ENCODE results near the gene RAD9B. TPM values are rescaled to one million over a fixed set of nuclear protein-coding genes. Genes with fewer than 3 reads are reported as not detected.

The RAD9B gene
- total and polyA plus RNA-seq, 2 of the 13 experiments (the other 11 are each of a cell fraction or from before 2014, with no cell fraction given), result 0.05 to 0.38 TPM

DNA sequence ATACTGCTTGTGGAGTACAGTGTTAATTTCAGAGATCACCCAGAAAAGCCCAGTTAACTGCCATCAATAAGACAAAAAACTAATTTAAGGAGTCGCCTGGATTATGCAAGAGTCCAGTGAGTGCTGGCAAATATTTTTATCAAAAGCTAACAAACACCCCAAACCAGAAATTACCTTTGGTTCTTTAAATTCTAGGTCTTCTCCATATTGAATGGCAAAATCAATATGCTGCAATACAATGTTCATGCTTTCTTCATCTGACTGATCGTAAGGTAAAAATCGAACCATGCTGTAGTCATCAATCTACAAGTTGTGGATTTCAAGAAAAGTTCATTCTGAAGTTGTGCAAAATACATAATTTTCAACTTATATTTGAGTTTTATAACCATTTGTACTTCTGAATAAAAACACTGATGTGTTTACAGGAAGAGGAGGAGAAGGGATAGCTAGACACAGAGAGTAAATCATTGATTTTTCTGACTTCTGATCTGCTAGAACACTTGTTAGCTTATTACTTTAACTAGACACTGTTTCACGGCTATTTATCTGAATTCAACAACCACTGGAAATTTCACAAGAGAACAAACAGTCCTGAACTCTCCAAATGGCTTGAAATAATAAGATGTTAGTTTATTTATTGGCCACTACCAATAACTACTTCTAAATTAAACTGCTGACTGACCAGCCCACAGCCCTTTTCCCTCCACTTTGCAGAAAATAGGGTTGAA lies 48.4 kb upstream of the RAD9B start (continued):
- no peak for TF ChIP-seq ZNF589 (CRISPR knock-in tag; conservative IDR thresholded peaks at IDR 0.05)

DNA sequence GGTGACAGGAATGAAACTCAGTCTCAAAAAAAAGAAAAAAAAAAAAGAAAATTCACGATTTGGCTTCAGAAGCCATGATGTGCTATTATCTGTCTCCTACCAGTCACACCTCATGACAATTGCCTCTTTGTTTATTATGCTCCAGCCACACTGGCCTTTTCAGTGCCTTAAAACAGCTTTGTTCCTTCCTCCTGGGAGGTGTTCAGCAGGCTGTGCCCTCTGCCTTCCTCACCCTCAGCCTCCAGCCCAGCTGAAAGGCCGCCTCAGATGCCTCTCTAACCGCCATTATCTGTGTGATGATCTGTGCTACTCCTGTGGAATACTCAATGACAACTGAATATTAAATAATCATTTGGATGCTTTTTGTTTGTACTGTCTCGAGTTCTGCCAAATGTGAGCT lies 43.4 kb upstream of the RAD9B start:
- no TSS peak for BruUV-seq (replicated peaks)
- H3K4me3 ChIP-seq (replicated peaks in 1 of 3; ENCODE audit: insufficient read depth in 1 of 3, low read depth in 2 of 3, low read length in 3 of 3), result no peak overlapping the region
- H3K36me3 ChIP-seq (replicated peaks in 1 of 2; ENCODE audit: control insufficient read depth in 1 of 2, insufficient read depth in 2 of 2, low read length in 2 of 2), result peaks cover 9 to 56% of the 10 kb centered on the region in 2 experiments
- WGBS (ENCODE audit: low lambda C conversion rate), result 94% methylated on average over 4 of the region's 4 CpGs
- H3K9me3 ChIP-seq (ENCODE audit: low read length), result no peaks in the 10 kb centered on the region
- ChIA-PET CTCF (ENCODE audit: low intra/inter-chr PET ratio, low total read pairs) (no interaction called here), POLR2A (interaction anchor here (1.2 kb wide), 1 partner anchor 10 kb away, joined by 5 read pairs; the partner anchor contains the start of genes FAM216A and GPN3)
- no peaks in the 10 kb centered on the region for H3K27me3 ChIP-seq (ENCODE audit: control insufficient read depth in 1 of 2, insufficient read depth in 2 of 2, low read length in 2 of 2)
- H2AFZ ChIP-seq (ENCODE audit: low read length), result no peak overlapping the region
- H3K9ac ChIP-seq (ENCODE audit: insufficient read depth, low read depth, low read length), result no peak overlapping the region
- H3K27ac ChIP-seq (ENCODE audit: extremely low read length, insufficient read depth, low read length), result no peak overlapping the region
- H3K4me1 ChIP-seq (ENCODE audit: insufficient read depth, low read length), result peaks cover 9% of the 10 kb centered on the region
- intact Hi-C loops (cut with micrococcal nuclease; ENCODE audit: unreplicated experiment) (no loop called here), in situ Hi-C loops (cut with HindIII; ENCODE audit: extremely low pct_ligation_motif_present, low pct_unique_long_range_greater_than_20kb) (no loop called here)
- TF ChIP-seq ZNF543 (CRISPR knock-in tag; IDR thresholded peaks at IDR 0.05), result no peak
- no peak for TF ChIP-seq SP1 (IDR thresholded peaks at IDR 0.05)
- TF ChIP-seq SP1 (CRISPR knock-in tag; IDR thresholded peaks at IDR 0.05), result no peak
- no peak for TF ChIP-seq GFI1 (CRISPR knock-in tag; IDR thresholded peaks at IDR 0.05; ENCODE audit: borderline replicate concordance)
- TF ChIP-seq, protein P1, sequence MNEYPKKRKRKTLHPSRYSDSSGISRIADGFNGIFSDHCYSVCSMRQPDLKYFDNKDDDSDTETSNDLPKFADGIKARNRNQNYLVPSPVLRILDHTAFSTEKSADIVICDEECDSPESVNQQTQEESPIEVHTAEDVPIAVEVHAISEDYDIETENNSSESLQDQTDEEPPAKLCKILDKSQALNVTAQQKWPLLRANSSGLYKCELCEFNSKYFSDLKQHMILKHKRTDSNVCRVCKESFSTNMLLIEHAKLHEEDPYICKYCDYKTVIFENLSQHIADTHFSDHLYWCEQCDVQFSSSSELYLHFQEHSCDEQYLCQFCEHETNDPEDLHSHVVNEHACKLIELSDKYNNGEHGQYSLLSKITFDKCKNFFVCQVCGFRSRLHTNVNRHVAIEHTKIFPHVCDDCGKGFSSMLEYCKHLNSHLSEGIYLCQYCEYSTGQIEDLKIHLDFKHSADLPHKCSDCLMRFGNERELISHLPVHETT (CRISPR knock-in tag; conservative IDR thresholded peaks at IDR 0.05), result no peak
- TF ChIP-seq ZNF441 (CRISPR knock-in tag; IDR thresholded peaks at IDR 0.05; ENCODE audit: borderline replicate concordance), result no peak
- no peak for TF ChIP-seq ZFY (CRISPR knock-in tag; IDR thresholded peaks at IDR 0.05)
- TF ChIP-seq CENPX (CRISPR knock-in tag; IDR thresholded peaks at IDR 0.05), result no peak
- TF ChIP-seq, protein P2, sequence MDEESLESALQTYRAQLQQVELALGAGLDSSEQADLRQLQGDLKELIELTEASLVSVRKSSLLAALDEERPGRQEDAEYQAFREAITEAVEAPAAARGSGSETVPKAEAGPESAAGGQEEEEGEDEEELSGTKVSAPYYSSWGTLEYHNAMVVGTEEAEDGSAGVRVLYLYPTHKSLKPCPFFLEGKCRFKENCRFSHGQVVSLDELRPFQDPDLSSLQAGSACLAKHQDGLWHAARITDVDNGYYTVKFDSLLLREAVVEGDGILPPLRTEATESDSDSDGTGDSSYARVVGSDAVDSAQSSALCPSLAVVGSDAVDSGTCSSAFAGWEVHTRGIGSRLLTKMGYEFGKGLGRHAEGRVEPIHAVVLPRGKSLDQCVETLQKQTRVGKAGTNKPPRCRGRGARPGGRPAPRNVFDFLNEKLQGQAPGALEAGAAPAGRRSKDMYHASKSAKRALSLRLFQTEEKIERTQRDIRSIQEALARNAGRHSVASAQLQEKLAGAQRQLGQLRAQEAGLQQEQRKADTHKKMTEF (CRISPR knock-in tag; IDR thresholded peaks at IDR 0.05), result no peak
- no peak for TF ChIP-seq PITX1 (CRISPR knock-in tag; IDR thresholded peaks at IDR 0.05)
- TF ChIP-seq MIXL1 (CRISPR knock-in tag; IDR thresholded peaks at IDR 0.05), result no peak
- no peak for TF ChIP-seq KAT8 (CRISPR knock-in tag; IDR thresholded peaks at IDR 0.05)
- TF ChIP-seq, protein P3, sequence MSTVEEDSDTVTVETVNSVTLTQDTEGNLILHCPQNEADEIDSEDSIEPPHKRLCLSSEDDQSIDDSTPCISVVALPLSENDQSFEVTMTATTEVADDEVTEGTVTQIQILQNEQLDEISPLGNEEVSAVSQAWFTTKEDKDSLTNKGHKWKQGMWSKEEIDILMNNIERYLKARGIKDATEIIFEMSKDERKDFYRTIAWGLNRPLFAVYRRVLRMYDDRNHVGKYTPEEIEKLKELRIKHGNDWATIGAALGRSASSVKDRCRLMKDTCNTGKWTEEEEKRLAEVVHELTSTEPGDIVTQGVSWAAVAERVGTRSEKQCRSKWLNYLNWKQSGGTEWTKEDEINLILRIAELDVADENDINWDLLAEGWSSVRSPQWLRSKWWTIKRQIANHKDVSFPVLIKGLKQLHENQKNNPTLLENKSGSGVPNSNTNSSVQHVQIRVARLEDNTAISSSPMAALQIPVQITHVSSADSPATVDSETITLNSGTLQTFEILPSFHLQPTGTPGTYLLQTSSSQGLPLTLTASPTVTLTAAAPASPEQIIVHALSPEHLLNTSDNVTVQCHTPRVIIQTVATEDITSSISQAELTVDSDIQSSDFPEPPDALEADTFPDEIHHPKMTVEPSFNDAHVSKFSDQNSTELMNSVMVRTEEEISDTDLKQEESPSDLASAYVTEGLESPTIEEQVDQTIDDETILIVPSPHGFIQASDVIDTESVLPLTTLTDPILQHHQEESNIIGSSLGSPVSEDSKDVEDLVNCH (CRISPR knock-in tag; IDR thresholded peaks at IDR 0.05), result no peak
- no peak for TF ChIP-seq CENPT (CRISPR knock-in tag; IDR thresholded peaks at IDR 0.05; ENCODE audit: low read depth)
- no peak for TF ChIP-seq KLF6 (CRISPR knock-in tag; IDR thresholded peaks at IDR 0.05)
- TF ChIP-seq ZNF343 (CRISPR knock-in tag; IDR thresholded peaks at IDR 0.05), result no peak
- no peak for TF ChIP-seq SSRP1 (CRISPR knock-in tag; IDR thresholded peaks at IDR 0.05)
- no peak for TF ChIP-seq CBX5 (CRISPR knock-in tag; IDR thresholded peaks at IDR 0.05; ENCODE audit: borderline replicate concordance)
- no peak for TF ChIP-seq U2AF2 (IDR thresholded peaks at IDR 0.05; ENCODE audit: low read depth, low read length)
- no peak for ATAC-seq
- no peaks in the 10 kb centered on the region for H3K79me2 ChIP-seq (ENCODE audit: insufficient read depth, low read length)
- no peaks in the 10 kb centered on the region for H4K20me1 ChIP-seq (ENCODE audit: insufficient read depth, low read length)
- H3K4me2 ChIP-seq (ENCODE audit: low read depth, low read length), result no peak overlapping the region
- DNase-seq (ENCODE audit: low spot score), result no peak
- no peak for FAIRE-seq

All from HepG2 (cell line).